Activated CD8-positive, alpha-beta T cell treated with anti-CD3 and anti-CD28 coated beads, Interleukin-2, amount 10 ng/mL, durations not matched to agents 7 days and 5 days (primary cell): Measurements from ENCODE around the gene MTMR10. TPM values are rescaled to one million over a fixed set of nuclear protein-coding genes. Genes with fewer than 3 reads are reported as not detected.

ENCODE experiments used
- ATAC-seq: fragments of 150-1000 bp; cut with Tn5 transposase; one replicate; pipeline ENCODE4 v1.10.0; 2021; ENCODE audit warnings: moderate library complexity
- CTCF ChIA-PET: fragments of 350-600 bp; sonication (Branson Sonifier 250); formaldehyde crosslinking; loops from one replicate; lab custom pipeline; 2021; ENCODE audit warnings: antibody characterized with exemption; lab: Charles Lee
- POLR2A ChIA-PET: fragments of 350-600 bp; sonication (Branson Sonifier 250); formaldehyde crosslinking; loops from one replicate; lab custom pipeline; 2021; ENCODE audit warnings: antibody characterized with exemption; lab: Charles Lee
- DNase-seq: peaks from one replicate; pipeline ENCODE4 v3.0.0-alpha.2; 2020
- H3K27ac Mint-ChIP-seq: one replicate; pipeline ENCODE4 v1.8.0; 2021; ENCODE audit warnings: mild to moderate bottlenecking, mixed read lengths
- H3K27me3 Mint-ChIP-seq: one replicate; pipeline ENCODE4 v1.8.0; 2021; ENCODE audit warnings: low read depth, mixed read lengths
- H3K36me3 Mint-ChIP-seq: one replicate; pipeline ENCODE4 v1.8.0; 2021; ENCODE audit warnings: low read depth, mixed read lengths
- H3K4me1 Mint-ChIP-seq: one replicate; pipeline ENCODE4 v1.8.0; 2021; ENCODE audit warnings: low read depth, mixed read lengths
- H3K4me3 Mint-ChIP-seq: one replicate; pipeline ENCODE4 v1.8.0; 2021; ENCODE audit warnings: mild to moderate bottlenecking, mixed read lengths
- H3K9me3 Mint-ChIP-seq: one replicate; pipeline ENCODE4 v1.8.0; 2022; ENCODE audit warnings: mixed read lengths; ENCODE audit not compliant: insufficient read depth
- total RNA-seq, 2 experiments: library from RNA; stranded (reverse); gene quantifications; one replicate each; pipeline ENCODE4 v1.2.3, GENCODE V29; 2021

Gene MTMR10
- total RNA-seq, 2 experiments from 2014 or later, result 21.9 to 22.3 TPM

GRCh38 chr15:30984542-30984941 is 6.9 kb downstream of the MTMR10 start:
- no peak for ATAC-seq
- H3K36me3 Mint-ChIP-seq, result peaks cover 53% of the 10 kb centered on the region
- H3K9me3 Mint-ChIP-seq, result no peaks in the 10 kb centered on the region
- no peak for DNase-seq
- no peak overlapping the region for H3K27ac Mint-ChIP-seq
- H3K4me1 Mint-ChIP-seq, result peaks cover 51% of the 10 kb centered on the region
- ChIA-PET POLR2A (no interaction called here), CTCF (interaction anchor here (1.4 to 3.6 kb wide), 2 partner anchors 9 to 144 kb away, joined by 3 to 14 read pairs; no protein-coding TSS in a partner anchor)
- no peaks in the 10 kb centered on the region for H3K27me3 Mint-ChIP-seq
- no peak overlapping the region for H3K4me3 Mint-ChIP-seq

GRCh38 chr15:30984118-30984517 is 7.3 kb downstream of the MTMR10 start:
- no peak for ATAC-seq
- Mint-ChIP-seq H3K4me3 (no peak overlapping the region), H3K27me3 (no peaks in the 10 kb centered on the region), H3K4me1 (peaks cover 54% of the 10 kb centered on the region), H3K27ac (no peak overlapping the region), H3K9me3 (no peaks in the 10 kb centered on the region), H3K36me3 (peaks cover 56% of the 10 kb centered on the region)
- ChIA-PET CTCF (interaction anchor here (1.4 to 3.6 kb wide), 2 partner anchors 9 to 145 kb away, joined by 3 to 14 read pairs; no protein-coding TSS in a partner anchor), POLR2A (no interaction called here)
- DNase-seq, result no peak

GRCh38 chr15:30979457-30979856 is 12.0 kb downstream of the MTMR10 start:
- no peaks in the 10 kb centered on the region for H3K27me3 Mint-ChIP-seq
- POLR2A ChIA-PET, result interaction anchor here (0.9 to 1.2 kb wide), 2 partner anchors 12 to 43 kb away, joined by 3 to 4 read pairs; partner anchors contain the start of gene MTMR10
- peaks cover 50% of the 10 kb centered on the region for H3K36me3 Mint-ChIP-seq
- DNase-seq (no peak), ATAC-seq (no peak)
- no peak overlapping the region for H3K4me3 Mint-ChIP-seq
- CTCF ChIA-PET, result no interaction called here
- no peaks in the 10 kb centered on the region for H3K9me3 Mint-ChIP-seq
- no peak overlapping the region for H3K27ac Mint-ChIP-seq
- peaks cover 35% of the 10 kb centered on the region for H3K4me1 Mint-ChIP-seq

- Mint-ChIP-seq H3K4me3 (no peak overlapping the region), H3K36me3 (peaks cover 52% of the 10 kb centered on the region), H3K4me1 (peaks cover 33% of the 10 kb centered on the region), H3K27me3 (no peaks in the 10 kb centered on the region), H3K27ac (no peak overlapping the region), H3K9me3 (no peaks in the 10 kb centered on the region)
- DNase-seq (no peak), ATAC-seq (no peak)
- ChIA-PET POLR2A (no interaction called here), CTCF (interaction anchor here (1.8 to 2.2 kb wide), 3 partner anchors 9 to 151 kb away, joined by 5 to 7 read pairs (median 7); no protein-coding TSS in a partner anchor)
These were observed 13.1 kb downstream of the MTMR10 start for GRCh38 chr15:30978328-30978727.

GRCh38 chr15:30974112-30974511 is 17.3 kb downstream of the MTMR10 start:
- no peak overlapping the region for H3K27ac Mint-ChIP-seq
- no peak for ATAC-seq

GRCh38 chr15:30973379-30973778 is 18.0 kb downstream of the MTMR10 start:
- DNase-seq (no peak), ATAC-seq (no peak)
- H3K4me3 Mint-ChIP-seq, result no peak overlapping the region
- CTCF ChIA-PET, result interaction anchor here (1.7 to 2.0 kb wide), 2 partner anchors 11 to 156 kb away, joined by 4 to 7 read pairs; no protein-coding TSS in a partner anchor
- POLR2A ChIA-PET, result interaction anchor here (0.6 to 1.4 kb wide), 3 partner anchors 10 to 43 kb away, joined by 3 to 5 read pairs (median 4); partner anchors contain the start of gene MTMR10
- H3K4me1 Mint-ChIP-seq, result peaks cover 45% of the 10 kb centered on the region
- no peaks in the 10 kb centered on the region for H3K27me3 Mint-ChIP-seq
- H3K36me3 Mint-ChIP-seq, result peaks cover 52% of the 10 kb centered on the region
- no peak overlapping the region for H3K27ac Mint-ChIP-seq
- H3K9me3 Mint-ChIP-seq, result peaks cover 4% of the 10 kb centered on the region

More at GRCh38 chr15:30974112-30974511, 17.3 kb downstream of the MTMR10 start:
- DNase-seq, result no peak
- Mint-ChIP-seq H3K36me3 (peaks cover 53% of the 10 kb centered on the region), H3K9me3 (peaks cover 4% of the 10 kb centered on the region), H3K27me3 (no peaks in the 10 kb centered on the region), H3K4me1 (peaks cover 42% of the 10 kb centered on the region), H3K4me3 (no peak overlapping the region)
- CTCF ChIA-PET, result interaction anchor here (1.7 to 2.0 kb wide), 2 partner anchors 11 to 155 kb away, joined by 4 to 7 read pairs; no protein-coding TSS in a partner anchor
- POLR2A ChIA-PET, result interaction anchor here (1.2 to 1.4 kb wide), 2 partner anchors 11 to 17 kb away, joined by 4 to 5 read pairs; partner anchors contain the start of gene MTMR10

GRCh38 chr15:30969724-30970123 is 21.7 kb downstream of the MTMR10 start:
- Mint-ChIP-seq H3K27ac (no peak overlapping the region), H3K36me3 (peaks cover 57% of the 10 kb centered on the region), H3K9me3 (peaks cover 4% of the 10 kb centered on the region), H3K4me1 (peaks cover 54% of the 10 kb centered on the region), H3K4me3 (no peak overlapping the region), H3K27me3 (no peaks in the 10 kb centered on the region)
- no peak for DNase-seq
- ChIA-PET CTCF (interaction anchor here (1.7 to 2.7 kb wide), 2 partner anchors 8 to 159 kb away, joined by 5 to 18 read pairs; no protein-coding TSS in a partner anchor), POLR2A (no interaction called here)
- no peak for ATAC-seq

- no peaks in the 10 kb centered on the region for H3K9me3 Mint-ChIP-seq
- H3K4me1 Mint-ChIP-seq, result peaks cover 26% of the 10 kb centered on the region
- ChIA-PET CTCF (no interaction called here), POLR2A (interaction anchor here (1.3 kb wide), 1 partner anchor 10 kb away, joined by 4 read pairs; no protein-coding TSS in a partner anchor)
- H3K27ac Mint-ChIP-seq, result no peak overlapping the region
- H3K36me3 Mint-ChIP-seq, result peaks cover 46% of the 10 kb centered on the region
- no peak for ATAC-seq
- DNase-seq, result no peak
- no peak overlapping the region for H3K4me3 Mint-ChIP-seq
- H3K27me3 Mint-ChIP-seq, result no peaks in the 10 kb centered on the region
These were observed 27.7 kb downstream of the MTMR10 start for GRCh38 chr15:30963681-30964080.

GRCh38 chr15:30962659-30963058 is 28.8 kb downstream of the MTMR10 start:
- ATAC-seq (no peak), DNase-seq (no peak)
- no peaks in the 10 kb centered on the region for H3K9me3 Mint-ChIP-seq
- ChIA-PET POLR2A (interaction anchor here (0.8 to 1.3 kb wide), 2 partner anchors 11 to 29 kb away, joined by 3 to 4 read pairs; partner anchors contain the start of gene MTMR10), CTCF (interaction anchor here (1.0 kb wide), 1 partner anchor 11 kb away, joined by 4 read pairs; no protein-coding TSS in a partner anchor)
- H3K4me1 Mint-ChIP-seq, result peaks cover 17% of the 10 kb centered on the region
- peak overlapping the region; percentile 36 for H3K27ac Mint-ChIP-seq
- H3K36me3 Mint-ChIP-seq, result peaks cover 50% of the 10 kb centered on the region
- H3K4me3 Mint-ChIP-seq, result no peak overlapping the region
- H3K27me3 Mint-ChIP-seq, result no peaks in the 10 kb centered on the region

- H3K4me3 Mint-ChIP-seq, result no peak overlapping the region
- ATAC-seq, result no peak
- POLR2A ChIA-PET, result interaction anchor here (0.8 kb wide), 1 partner anchor 30 kb away, joined by 3 read pairs; the partner anchor contains the start of gene MTMR10
- H3K27ac Mint-ChIP-seq, result no peak overlapping the region
- CTCF ChIA-PET, result interaction anchor here (1.4 kb wide), 1 partner anchor 167 kb away, joined by 7 read pairs; no protein-coding TSS in a partner anchor
- no peaks in the 10 kb centered on the region for H3K9me3 Mint-ChIP-seq
- no peaks in the 10 kb centered on the region for H3K27me3 Mint-ChIP-seq
- no peak for DNase-seq
- H3K36me3 Mint-ChIP-seq, result peaks cover 51% of the 10 kb centered on the region
- peaks cover 13% of the 10 kb centered on the region for H3K4me1 Mint-ChIP-seq
These were observed 29.3 kb downstream of the MTMR10 start for GRCh38 chr15:30962079-30962478.

GRCh38 chr15:30958219-30958618 is 33.2 kb downstream of the MTMR10 start:
- CTCF ChIA-PET, result no interaction called here
- H3K4me3 Mint-ChIP-seq, result no peak overlapping the region
- peaks cover 60% of the 10 kb centered on the region for H3K36me3 Mint-ChIP-seq
- no peak for ATAC-seq
- H3K9me3 Mint-ChIP-seq, result no peaks in the 10 kb centered on the region
- POLR2A ChIA-PET, result no interaction called here
- no peak for DNase-seq
- H3K27me3 Mint-ChIP-seq, result no peaks in the 10 kb centered on the region
- H3K27ac Mint-ChIP-seq, result no peak overlapping the region
- H3K4me1 Mint-ChIP-seq, result peaks cover 21% of the 10 kb centered on the region
